GM20431 (cell line): ENCODE measurements around the gene EML6.

Experiments
- in situ Hi-C: fragments of 300-500 bp; cut with MseI, MboI; formaldehyde crosslinking; loops from one replicate; pipeline ENCODE4 v1.15.0; 2020; ENCODE audit warnings: low sequenced_read_pairs; ENCODE audit not compliant: unreplicated experiment

Gene EML6

DNA sequence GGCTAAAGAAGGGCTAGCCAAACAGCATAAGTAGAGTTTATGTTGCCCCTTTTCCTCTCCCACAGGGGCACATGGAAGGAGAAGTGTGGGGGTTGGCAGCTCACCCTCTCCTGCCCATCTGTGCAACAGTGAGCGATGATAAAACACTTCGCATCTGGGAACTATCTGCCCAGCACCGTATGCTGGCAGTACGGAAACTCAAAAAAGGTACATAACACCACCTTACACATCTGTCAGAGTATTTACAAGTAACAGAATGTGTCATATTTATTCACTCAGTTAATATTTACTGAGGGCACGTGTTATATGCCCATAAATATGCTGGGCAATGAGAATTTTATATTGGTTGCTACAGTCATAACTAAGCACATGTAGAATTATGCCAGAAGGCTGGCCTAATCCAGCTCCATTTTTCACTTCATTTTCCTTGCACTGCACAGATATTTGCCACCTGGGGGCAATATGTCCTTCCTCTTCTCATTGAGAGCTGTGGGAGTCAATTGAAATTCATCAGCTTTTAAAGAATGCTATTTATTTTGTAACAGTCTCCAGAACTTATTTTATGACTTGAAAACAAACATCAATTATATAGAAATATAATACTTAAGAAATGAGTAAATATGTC is 176.2 kb downstream of the EML6 start:
- in situ Hi-C loops, result loop anchor here (25.0 kb wide), 1 partner anchor 263 kb away; no protein-coding TSS in a partner anchor

DNA sequence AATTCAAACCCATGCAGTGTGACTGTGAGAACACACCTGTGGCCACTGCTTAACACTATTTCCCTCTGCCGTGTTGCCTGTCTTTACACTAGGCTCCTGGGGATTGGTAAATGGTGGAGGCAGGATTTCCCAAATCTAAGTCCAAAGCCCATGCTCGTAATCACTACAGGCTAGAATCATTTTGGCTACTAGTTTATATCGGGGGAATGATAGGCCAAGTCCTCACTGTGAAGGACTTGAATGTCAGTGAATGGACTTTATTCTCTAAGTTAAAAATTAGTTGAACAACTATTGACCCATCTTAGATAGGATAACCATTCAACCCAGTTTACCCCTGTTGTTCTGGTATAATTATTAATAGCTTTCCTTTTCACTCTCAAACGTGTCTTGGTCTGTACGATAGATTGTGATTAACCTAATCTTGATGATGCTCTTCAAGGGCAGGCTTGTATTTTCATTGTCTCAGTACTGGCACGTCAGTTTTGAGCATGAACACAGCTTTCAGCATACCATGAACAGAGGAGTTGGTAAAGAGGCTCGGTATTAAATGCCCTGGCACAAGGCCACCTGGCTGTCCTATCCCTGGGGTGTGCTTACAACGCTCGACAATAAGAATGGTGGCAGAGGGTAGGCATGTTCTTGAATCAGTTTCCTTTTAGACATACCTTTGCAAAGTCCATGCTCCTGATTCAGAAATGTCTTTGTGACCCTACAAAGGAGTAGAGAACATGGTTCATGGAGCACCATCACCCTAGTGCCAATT is 177.9 kb downstream of the EML6 start:
- in situ Hi-C loops, result no loop called here

DNA sequence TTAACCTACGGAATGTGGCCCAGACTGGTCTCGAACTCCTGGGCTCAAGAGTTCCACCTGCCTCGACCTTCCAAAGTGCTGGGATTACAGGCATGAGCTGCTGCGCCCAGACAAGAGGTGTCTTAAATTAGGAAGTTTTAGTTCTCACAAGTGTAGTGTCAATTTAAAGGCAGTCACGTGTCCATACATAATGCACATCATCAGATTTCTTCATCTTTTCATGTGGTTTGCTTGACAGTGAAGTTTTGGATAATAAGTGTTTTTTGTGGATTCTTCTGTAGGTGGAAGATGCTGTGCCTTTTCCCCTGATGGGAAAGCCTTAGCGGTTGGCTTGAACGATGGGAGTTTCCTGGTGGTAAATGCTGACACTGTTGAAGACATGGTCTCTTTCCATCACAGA is 179.3 kb downstream of the EML6 start:
- in situ Hi-C loops, result no loop called here

DNA sequence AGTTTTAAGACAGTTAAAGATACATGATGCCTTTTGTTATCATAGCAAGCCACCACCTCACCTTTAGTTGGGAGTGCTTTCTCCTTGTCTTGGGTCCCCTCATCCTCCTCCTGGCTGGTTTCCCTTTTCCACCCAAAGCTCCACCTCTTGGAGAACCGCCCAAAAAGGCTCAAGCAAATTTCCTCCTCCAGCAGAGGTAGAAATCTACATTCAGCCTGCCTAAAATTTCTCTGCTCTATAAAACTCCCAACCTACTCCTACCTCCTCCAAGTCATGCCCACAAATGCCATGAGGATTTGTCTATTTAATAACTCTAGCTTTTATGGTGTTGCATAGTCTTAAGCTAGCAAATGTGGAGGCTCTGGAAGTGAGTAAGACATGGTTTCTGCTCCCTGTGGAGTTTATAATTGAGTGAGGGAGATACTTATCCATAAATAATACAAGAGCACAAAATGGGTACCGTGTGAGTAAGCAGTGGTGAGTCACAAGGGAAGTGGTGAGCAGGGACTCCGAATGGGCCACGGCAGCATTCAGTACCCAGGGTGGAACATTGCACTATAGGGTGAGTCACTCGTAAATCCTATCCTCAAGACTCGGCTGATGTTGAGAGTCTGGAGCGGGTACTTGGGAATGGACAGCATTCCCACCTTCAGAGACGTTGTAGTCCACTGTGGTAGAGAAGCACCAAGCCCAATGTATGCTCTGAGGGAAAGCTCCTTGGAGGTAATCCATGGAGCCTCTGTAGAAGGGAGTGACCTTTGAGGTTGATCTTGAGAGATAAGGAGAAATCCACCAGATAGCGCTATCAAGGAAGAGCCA is 180.5 kb downstream of the EML6 start:
- in situ Hi-C loops, result no loop called here

DNA sequence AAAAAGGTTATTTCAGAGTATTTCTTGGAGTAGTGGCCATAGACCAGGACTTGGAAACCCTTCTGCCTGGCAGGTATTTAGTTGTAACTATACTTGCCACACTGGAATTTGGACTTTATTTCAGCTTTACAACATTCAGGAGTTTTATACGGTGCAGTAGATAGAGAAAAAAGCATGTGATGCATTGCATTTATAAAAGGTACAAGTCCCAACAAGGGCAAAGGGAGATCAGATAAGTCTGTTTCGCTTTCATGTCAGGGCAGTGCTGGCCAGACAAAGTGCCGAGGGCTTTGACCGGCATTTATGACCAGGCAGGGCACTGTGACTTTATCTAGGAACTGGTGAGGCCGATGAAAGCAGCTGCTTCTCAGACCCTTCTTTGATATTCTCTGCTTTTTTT is 181.4 kb downstream of the EML6 start:
- in situ Hi-C loops, result no loop called here

DNA sequence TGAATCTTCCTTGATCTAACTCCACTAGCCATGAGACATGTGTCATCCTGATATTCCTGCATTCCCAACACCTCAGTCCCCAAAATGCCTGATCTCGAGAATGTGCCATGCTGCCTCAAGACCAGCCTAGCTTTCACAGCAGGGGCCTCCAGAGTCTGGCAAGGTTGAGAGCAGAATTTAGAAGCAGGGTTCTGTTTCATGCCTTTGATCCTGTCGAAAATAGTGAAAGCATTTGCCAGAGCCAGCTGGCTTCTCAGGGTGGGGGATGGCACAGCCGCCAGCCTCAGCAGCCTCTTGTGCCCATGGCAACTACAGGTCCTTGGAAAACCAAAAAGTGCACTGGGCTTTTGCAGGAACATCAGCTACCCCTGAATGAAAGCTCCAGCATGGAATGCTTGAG is 183.3 kb downstream of the EML6 start:
- in situ Hi-C loops, result no loop called here

DNA sequence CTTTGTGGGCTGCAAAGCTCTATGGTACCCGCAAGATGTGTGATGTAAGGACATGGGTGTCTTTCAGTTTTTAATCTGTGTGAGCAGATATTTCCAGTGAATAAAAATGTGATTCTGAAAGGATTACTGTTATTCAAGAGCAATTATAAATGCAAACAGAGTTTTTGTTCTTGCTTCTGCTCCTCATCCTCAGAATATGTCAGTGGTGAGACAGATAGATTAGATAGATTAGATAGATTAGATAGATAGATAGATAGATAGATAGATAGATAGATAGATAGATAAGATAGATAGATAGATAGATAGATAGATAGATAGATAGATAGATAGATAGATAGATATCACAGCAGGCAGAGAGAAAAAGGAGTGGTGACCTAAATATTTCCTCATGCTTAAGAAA is 184.2 kb downstream of the EML6 start:
- in situ Hi-C loops, result no loop called here

DNA sequence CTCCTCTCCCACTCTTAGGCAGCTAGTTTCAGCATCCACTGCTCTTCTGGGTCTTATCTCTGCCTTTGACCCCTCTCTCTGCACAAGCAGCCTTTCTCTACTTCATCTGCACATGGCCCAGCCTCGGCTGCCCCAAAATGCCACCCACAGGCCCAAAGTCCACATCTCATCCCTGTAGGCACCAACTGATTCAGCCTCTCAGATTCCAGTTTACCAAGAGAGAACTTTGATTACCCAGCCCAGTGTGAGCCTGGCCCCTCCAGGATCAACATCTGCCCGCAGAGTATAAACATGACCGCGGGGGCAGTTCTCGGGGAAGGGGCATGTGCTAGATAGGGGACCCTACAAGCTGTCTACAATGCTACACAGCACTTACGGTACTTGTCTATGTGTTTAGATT is 185.1 kb downstream of the EML6 start:
- in situ Hi-C loops, result no loop called here

DNA sequence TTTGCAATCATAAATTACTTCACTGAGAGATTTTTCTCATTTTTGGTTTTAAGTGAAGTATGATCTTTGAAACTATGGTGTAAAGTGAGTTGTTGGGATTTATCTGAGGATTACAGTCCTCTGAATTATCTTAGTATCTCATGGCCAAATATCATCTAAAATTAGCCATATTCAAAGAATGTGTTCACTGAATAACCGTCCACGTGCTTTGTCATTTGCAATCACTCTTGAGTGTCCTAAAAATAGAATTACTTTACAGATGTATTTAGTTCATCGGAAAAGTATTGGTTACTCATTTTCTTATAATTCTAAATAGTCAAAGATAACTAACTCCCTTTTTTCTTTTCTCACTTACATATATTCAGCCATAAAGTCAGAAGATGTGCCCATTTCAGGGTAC is 185.5 kb downstream of the EML6 start:
- in situ Hi-C loops, result no loop called here

DNA sequence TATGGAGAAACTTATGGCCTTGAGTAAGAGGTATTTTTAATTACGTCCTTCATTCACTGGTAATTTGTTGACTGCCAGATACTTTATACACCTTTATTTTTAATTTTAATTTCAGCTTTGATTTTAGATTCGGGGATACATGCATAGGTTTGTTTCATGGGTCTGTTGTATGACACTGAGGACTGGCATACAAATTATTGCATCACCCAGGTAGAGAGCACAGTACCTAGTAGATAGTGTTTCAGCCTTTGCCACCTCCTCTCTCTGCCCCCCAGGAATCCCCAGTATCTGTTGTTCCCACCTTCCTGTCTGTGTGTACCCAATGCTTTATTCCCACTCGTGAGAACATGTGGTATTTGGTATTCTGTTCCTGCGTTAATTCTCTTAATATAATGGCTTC is 188.8 kb downstream of the EML6 start:
- in situ Hi-C loops, result no loop called here

DNA sequence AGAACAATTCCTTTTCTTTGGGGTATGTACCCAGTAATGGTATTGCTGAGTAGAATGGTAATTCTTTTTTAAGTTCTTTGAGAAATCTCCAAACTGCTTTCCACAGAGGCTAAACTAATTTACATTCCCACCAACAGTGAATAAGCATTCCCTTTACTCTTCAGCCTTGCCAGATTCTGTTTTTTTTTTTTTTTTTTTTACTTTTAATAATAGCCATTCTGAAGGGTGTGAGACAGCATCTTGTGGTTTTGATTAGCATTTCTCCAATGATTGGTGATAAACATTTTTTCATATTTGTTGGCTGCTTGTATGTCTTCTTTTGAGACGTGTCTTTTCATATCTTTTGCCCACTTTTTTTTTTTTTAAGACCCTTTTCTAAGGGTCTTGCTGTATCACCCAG is 189.4 kb downstream of the EML6 start:
- in situ Hi-C loops, result no loop called here

DNA sequence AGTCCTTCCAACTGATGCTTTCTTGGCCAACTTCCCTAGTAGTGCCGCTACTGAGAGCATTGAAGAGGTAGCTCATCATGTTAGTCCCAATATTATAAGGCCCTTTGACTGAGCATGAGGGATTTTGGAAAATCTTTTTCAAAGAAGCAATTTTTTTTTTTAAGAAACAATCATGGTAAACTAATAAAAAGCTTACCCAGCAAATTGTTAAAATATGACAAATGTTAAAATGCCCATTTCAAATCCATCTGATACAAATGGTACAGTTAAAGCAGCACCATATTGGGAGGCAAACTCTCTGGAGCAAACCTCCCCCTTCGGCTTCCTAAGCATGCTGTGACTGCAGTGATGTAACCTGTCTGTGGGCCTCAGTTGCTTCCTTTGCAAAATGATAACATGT is 191.2 kb downstream of the EML6 start:
- in situ Hi-C loops, result no loop called here

DNA sequence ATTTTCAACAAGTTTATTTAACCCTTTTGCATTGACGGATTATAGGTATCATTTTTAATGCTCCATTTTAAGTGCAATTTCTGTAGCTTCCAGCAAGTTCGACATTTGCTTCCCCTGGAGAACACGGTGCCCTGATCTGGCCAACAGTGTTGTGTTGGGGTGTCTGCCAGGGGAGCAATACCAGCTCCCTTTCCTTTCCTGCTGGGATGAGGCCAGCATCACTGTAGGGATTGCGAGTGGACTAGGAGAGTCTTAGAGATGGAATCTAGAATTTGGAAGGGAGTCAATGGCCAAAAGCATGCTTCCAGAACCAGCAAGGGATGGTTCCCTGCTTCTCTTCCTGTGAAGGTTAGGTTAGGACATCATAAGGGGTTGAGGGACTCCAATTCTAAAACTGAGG is 191.6 kb downstream of the EML6 start:
- in situ Hi-C loops, result no loop called here

DNA sequence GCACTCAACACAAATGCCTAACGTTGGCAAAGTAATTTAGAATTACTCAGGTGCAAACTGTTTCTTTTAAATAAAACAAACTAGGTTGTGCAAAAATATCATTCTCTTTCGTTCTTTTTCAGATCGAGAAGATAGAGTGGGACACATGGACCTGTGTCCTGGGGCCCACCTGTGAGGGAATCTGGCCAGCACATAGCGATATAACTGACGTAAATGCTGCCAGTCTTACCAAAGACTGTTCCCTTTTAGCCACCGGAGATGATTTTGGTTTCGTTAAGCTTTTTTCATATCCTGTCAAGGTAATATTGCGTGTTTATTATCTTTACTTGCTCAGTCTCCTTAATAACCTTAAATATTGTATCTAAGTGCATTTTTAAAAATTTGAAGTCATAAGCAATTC is 193.2 kb downstream of the EML6 start:
- in situ Hi-C loops, result no loop called here

DNA sequence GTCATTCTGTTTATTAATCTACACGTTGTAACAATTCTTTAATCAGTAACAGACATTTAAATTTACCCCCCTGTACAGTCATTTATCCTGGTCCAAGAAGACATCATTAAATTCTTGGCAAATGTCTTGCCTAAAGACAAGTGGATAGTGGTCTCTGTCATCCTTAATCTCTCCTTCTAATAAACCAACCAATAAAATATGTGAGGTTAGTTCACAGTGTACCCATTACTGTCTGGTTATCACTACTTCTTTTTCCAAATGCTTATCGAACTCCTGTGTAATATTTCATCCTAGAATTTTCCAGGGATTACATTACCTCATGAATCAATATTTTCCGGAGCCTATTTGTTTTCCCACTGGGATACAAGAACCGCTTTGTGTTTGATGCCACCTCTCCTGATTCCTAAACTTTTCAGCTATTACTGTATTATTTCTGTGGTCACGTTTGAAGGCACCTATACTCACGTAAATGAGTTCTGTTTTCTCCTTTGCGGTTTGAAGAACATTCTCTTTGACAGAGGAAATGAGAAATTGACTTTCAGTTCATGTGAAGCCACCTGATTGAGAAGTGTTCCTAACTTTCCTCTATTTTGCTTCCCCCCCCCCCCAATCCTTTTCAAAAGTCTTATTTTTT is 195.3 kb downstream of the EML6 start:
- in situ Hi-C loops, result no loop called here

DNA sequence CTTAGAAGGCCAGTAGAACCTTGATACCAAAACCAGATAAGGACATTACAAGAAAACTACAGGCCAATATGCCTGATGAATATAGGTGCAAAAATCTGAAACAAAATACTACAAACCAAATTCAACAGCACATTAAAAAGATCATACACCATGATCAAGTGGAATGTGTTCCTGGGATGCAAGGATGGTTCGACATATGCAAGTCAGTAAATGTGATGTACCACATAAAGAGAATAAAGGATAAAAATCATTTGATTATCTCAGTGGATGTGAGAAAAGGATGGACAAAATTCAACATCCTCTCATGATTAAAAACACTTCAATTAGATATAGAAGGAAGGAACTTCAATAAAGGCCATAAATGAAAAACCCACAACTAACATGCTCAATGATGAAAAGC is 197.2 kb downstream of the EML6 start:
- in situ Hi-C loops, result no loop called here

DNA sequence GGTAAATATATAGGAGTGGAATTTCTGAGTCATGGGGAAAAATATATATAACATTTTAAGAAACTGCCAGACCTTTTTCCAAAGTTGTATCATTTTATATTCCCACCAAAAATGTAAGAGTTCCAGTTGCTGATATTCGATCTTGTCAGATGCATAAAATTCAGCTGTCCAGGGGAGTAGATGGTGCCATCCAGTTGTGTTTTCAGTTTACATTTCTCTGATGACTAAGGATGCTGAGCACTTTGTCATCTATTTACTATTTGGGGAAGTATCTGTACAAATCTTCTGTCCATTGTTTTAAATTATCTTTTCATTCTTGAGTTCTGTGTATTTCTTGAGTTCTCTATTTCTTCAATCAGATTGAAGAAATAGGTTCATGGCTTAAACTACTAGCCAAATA is 200.7 kb downstream of the EML6 start:
- in situ Hi-C loops, result no loop called here

DNA sequence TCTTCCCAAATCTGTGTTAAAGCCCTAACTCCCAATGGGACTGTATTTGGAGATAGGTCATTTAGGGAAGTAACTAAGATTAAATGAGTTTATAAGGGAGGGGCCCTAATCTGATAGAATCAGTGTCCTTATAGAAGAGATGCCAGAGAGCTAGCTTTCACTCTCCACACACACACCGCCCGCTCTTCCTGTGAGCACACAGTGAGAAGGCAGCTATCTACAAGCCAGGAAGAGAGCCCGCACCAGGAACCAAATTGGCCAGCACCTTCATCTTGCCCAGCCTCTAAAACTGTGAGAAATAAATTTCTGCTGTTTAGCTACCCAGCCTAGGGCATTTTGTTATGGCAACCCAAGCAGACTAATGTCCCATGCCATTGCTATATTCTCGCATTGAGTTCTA is 201.6 kb downstream of the EML6 start:
- in situ Hi-C loops, result no loop called here

DNA sequence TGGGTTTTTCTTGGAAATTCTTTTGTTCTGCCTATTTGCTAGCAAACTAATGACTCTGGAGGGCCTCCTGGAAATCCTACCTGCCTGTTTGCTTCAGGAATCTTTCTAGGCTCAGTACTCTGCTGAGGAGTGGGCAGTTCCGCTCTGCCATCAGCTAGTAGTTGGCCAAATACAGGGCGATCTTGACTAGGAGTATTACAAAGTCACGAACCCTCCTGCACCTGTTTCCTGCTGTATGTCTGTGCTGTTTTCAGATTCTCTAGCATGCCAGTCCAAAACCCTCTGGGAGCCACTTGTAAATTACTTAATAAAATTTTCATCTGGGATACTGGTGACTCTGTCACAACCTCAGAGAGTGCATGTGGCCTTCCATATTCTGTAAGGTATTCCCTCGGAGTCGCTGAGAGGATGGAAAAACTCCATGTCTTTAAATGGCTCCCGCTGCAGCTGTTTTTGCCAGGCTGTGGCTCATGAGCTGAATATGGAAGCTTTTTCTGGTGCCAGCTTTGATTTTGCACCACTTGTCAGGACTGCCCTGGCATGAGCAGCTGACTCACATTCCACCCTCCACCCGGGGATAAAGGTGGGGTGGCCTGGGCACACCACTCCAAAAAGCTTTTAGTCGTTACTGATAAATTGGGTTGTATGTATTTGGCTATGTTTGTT is 203.8 kb downstream of the EML6 start:
- in situ Hi-C loops, result no loop called here
